ENCODE data around the gene LPP.

The LPP gene

DNA sequence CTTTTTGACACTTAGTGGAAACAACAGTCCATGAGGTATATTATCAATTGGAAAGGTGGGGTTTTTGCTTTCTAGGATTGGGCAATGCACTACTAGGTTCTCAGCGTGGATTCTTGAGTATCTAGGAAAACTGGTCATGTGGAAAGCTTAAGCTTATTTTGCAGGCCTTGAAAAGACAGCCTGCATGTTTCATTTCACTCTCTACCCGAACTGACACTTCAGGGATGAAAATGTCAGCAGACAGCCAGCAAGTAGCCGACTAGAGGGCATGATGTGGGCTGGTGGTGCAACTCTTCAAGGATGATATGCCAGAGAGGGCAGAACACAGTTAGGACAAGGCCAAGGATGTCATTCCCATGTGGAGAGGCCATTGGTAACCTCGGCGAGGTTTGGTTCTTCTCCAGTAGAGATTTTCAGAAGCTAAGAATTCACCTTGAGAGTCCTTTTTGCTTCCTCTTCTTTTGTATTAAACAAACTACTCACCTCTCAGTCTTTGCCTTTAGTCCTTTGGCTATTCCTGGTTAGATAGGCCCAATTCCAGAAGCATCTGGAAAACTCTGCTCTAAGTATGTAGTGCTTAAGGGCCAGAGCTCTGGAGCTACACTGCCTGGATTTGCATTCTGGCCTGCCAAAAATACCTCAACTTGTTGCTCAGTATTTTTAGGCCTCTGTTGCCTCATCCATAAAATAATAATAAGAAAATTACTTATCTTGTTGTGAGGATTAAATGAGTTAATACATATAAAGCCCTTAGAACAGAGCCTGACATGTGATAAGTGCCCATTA, 17.9 kb downstream of the LPP start:
- no peak for DNase-seq

DNA sequence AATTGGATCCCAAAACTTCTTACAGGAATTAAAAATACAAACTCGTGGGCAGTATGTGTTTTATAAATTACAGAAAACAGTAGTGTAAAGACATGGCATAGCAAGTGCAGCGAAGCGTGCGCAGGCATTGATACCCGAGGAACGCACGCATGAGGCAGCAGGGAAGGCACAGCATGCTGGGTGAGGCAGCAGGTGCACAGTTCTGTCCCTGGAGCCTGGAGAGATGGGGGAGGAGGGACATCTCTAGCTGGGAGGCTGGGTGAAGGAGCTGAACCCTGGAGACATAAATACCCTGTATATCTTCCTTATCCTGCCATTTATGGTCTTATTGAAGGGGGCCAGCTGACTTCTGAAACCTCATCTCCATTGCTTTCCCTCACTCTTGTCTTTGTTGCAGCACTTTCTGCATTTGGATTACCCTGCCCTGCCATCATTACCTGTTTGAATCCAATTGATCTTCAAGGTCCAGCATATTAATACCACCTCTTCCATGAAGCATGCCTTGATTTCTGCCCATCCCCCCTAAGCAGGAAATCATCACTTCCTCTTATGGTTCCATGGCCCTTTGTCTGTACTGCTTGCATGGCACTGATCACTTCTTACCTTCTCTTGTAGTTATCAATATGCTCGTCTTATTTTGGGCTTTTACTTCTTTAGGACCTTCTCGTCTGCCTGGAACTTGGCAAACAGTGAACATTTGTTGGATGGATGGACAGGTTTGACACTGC, 20.5 kb downstream of the LPP start:
- peak; percentile 45 to 80 for DNase-seq

DNA sequence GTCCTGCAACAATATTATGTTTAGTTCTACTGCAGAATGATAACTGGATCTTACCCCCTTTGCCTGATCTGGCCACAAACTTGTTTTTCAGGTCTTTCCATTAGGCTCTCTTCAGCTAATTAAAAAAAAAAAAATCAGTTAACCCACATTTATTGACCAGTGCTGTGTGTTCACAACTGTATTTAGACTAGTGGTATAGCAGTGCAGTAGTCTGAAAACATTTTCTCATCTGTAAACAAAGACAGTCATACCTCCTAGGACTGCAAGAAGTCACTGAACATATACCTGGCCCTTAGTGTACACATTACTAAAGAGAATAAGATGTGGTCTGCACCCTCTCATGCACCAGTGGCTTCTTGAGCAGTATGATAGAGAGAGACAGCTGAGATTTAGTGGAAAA, 22.5 kb downstream of the LPP start:
- DNase-seq, result no peak

DNA sequence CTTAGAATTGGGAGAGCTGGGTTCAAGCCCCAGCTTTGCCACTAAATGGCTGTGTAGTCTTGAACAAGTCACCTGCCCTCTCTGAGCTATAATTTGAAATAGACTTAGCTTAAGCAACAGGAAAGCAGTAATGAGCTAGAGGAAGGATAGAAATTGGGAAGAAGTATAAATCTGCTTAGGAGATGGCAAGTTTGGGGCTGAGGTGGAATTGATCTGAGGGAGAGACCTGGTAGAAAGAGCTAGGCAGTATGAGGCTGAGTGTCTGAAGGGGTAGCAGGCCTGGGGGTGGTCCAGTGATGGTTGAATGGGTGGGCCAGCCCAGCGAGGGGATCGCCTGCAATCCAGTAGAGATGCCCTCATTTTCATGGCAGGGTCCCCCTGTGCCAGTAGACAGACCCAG, 22.9 kb downstream of the LPP start:
- DNase-seq, result no peak

DNA sequence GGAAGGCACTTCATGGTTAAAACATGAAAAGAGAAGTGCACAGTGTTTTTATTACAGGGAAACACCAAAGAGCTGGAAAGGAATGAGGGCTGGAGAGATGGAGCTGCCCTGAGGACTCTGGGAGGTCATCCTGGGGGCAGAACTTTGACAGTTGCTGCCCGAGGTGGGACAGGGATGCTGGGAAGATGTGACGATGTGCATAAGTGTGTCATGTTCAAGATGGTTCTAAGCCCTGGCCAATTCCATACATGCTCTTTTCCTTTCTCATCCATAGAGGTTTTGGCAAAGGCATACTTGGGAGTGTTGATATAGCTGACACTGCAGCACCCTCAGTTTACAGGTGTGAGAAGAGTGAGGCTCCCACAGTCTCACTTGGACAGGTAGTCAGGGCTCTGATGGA, 23.8 kb downstream of the LPP start:
- no peak for DNase-seq

DNA sequence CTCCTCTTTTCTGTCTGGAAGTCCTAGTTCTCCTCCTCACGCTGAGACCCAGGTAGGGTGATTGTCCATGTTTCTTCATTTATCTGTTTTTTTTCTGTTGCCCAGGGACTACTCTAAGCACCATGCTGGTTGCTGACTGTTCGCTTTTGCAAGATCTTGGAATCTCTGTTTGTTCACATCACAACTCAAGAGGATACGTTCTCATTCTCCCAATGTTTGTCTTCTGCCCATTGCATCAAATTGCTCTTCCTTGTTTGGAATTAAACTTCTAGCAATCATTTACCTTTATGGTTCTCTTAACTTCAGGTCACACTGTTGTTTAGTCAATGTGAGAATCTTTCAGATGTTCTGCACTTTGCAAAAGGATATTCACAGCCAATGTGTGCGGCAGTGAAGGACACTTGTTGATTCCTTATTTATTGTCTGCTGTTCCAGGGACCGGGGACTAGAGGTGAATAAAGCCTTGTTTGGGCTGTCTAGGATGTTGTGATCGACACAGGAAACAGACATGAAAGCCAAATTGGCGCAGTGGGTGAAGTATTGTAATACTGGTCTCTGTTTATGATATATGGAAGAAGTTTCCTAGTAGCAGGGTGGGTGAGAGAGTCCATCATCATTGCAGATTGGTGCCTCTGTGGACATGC, 24.5 kb downstream of the LPP start:
- DNase-seq, result no peak

DNA sequence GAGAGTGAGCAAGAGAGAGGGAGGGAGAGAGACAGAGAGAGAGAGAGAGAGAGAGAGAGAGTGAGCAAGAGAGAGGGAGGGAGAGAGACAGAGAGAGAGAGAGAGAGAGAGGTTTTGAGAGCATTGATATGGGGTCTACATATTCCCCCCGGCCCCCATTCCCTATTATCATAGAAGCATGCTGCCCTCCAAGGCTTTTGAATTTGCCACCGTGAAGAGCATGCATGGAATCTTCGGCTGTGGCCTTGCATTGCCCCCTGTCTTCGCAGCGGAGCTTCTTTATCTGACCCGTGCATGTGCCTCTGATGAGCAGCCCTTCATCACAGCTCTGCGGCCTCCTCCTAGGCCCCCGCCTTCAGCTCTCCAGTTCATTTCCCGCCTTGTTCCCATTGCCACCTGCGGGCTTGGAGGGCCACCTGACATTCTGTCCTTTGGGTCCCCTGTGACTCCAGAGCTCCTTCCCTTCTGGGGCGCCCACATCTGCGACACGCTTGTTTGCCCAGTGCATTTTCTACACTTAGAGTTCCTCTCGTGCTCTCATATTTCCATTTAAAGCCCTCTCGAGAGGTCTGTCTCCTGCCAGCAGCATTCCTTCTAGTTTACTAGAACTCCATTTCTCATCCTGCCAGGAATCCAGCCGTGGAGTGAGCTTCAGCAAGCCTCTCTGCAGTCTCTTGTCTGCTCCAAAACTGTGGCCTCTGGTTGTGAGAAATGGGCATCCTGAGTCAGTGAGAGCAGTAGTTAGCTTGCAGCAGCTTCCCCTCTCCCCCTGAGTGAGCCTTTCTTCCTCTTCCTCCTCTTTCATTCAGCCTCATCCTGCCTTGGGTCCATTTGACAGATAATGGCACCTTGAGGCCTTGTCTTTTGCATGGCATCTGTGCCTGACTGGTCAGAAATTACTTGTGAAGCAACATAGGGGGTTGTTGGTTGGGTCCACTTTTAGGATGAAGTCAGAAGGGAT, 25.3 kb downstream of the LPP start:
- no peak for DNase-seq

DNA sequence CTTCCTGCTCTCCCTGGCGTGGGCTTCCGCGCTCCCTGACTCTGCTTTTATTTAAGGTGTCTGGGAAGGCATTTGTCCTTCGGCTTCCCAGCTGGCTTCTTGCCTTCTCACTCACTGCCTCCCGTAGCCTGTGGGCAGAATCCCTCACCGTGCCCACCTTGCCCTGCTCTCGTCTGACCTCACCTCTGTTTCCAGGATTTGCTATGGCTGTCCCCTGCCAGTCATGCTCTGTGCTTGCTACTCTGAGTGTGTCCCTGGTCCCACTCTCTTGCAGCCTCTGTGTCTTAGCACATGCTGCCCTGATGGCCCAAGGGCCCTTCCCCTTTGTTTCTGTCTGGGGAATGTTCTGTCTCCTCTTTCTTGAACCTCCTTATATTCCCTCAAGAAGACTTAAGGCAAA, 26.2 kb downstream of the LPP start:
- no peak for DNase-seq

DNA sequence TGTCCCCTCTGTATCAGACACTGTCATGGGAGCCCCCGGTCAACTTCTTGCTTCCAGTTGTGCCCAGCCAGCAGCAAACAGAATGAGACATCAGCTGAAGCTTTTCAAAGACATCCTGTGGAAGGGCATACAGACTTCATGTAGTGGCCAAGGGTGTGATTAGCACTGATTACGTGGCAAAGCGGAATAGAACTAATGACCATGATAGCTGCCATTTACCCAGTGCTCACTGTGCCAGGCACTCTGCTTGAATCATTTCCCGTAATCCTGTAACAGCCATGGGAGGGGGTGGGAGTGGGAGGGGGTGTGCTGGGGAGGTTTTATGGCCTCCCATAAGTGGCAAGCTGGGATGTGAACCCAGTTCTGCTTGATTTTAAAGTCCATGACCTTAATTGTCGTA, 29.5 kb downstream of the LPP start:
- DNase-seq, result peak; percentile 53 to 86

DNA sequence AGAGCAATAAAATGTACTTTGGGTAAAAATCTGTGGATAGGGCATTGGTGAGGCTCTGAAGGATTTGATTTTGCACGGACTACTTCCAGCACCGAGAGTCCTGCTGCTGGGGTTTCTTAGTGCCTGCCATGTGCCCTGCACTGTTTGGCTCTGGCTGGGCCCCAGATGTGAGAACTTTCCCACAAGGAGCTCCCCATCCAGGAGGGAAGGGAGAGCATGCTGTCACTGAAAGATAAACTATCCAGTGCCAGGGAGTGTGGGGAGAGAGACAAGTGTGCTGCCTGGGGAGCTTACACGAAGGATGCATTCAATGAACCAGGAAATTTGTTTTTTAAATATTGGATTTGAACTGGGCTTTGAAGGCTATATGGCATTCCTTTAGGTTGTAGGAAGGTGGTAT, 30.2 kb downstream of the LPP start:
- no peak for DNase-seq

DNA sequence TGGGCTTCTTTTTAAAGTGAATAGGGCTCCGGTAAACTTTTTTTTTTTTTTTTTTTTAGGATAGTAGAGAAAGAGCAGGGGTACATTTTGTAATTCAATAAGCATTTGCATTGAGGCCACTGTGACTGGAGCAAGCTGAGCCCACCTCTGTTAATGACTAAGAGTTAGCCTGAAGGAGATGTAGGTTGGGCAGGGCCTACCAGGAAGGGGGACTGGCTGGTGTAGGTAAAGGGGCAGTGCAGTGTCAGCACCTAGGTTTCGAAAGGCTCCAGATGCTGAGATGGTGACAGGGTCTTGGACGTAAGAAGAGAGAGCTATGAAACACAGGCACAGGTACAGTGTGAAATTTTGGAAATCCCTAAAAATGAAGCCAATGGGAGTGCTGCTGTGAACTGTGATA, 30.7 kb downstream of the LPP start:
- DNase-seq, result no peak

DNA sequence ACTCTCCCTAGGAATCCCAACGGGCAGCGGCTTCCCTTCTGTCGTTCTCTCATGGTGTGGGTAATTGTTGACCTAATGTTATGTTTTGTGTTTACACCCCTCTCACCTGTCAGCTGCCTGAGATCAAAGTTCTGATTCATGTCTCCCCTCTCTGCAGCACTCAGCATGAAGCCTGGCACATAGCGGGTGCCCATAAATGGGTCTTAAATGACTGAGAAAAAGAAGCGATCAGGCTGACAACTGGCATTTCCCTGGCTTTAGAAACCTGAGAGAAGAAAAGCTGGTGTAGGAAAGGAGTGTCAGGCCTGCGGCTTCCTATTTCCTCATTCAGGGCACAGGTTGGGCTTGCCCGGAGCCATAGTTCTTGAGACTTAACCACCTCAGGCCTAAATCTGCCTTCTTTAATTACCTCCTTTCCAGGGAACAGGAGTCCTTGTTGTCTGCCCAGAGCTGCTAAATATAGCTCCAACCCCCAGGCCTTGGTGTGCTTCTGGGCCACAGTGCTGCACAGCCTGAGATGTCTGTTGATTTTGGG, 31.8 kb downstream of the LPP start:
- peak; percentile 60 to 84 for DNase-seq

DNA sequence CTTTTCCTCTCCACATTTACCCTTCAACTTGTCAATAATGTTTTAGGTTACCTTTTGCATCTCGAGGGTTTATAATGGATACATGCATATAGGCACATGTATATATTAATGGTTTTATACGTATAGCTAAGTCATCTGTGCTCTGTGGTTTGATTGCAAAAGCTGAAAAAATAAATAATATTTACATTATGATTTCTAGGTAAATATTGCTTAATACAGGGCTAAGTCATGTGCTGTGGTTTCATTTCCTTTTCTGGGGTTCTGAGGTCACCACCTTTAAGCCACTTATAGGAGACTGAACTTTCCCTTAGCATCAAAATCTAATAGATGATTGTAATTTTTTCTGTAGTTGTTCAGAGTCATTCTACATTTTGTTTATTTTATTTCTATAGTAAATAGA, 33.1 kb downstream of the LPP start:
- no peak for DNase-seq

DNA sequence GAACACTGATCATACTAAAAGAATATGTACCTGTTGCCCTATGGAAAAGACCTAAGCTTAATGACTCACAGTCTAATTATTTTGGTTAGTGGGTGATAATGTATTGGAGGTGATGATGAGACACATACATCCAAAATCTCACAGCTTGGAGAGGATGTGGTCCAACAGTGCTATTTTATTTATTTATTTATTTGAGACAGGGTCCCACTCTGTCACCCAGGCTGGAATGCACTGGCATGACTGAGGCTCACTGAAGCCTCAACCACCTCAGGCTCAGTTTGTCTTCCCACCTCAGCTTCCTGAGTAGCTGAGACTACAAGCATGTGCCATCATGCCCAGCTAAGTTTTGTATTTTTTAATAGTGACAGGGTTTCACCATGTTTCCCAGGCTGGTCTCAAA, 35.0 kb downstream of the LPP start:
- no peak for DNase-seq

DNA sequence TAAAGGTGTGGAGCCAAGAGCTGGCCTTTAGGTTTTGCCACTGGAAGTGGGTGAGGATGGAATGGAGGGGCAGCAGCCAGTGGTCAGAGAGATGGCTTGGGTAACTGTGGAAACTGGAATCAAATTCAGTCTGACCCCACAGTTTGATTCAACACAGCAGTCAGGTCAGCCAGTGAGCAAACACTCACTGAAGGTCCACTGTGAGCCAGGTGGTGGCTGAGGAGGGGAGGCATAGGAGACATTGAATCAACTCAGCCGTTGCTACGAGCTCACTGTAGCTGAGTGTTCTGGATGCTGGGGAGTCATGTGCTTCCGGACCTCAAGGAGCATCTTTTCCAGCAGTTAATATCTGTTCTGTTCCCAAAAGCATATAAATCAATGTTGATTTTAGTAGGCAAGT, 37.5 kb downstream of the LPP start:
- DNase-seq, result no peak

DNA sequence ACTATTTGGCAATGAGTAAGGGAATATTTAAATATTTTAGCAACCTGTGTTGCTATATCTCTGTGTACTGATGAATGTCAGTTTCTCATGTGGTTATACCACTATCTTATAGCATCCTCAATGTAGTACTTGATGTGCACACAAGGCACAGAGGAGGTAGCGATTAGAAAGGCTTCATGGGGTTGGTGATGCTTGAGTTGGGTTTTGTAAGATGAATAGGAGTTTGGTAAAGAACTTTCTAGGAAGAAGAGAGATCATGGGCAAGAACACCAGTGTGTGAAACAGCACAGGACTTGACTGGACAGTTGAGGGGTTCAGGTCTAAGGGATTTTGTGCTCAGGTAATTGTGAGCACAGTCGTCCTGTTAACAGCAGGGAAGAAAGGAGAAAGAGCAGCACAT, 38.1 kb downstream of the LPP start:
- no peak for DNase-seq

DNA sequence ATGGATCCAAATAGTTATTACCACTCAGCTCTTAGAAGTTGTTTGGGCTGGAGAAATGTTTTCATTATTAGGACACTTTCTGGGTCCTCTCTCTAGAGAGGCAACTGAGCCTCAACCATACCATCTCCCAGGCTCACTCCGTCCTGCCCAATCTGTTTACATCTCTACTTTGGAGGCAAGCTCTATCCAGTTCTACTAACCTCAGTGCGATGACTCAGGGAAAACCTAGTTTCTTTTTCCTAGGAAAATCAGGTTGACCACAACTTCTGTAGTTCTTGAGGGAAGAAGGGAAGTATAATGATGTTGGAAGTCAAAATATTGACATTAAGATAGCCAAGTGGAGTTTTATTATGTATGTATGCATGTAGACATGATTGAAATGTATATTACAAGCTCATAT, 40.4 kb downstream of the LPP start:
- no peak for DNase-seq

DNA sequence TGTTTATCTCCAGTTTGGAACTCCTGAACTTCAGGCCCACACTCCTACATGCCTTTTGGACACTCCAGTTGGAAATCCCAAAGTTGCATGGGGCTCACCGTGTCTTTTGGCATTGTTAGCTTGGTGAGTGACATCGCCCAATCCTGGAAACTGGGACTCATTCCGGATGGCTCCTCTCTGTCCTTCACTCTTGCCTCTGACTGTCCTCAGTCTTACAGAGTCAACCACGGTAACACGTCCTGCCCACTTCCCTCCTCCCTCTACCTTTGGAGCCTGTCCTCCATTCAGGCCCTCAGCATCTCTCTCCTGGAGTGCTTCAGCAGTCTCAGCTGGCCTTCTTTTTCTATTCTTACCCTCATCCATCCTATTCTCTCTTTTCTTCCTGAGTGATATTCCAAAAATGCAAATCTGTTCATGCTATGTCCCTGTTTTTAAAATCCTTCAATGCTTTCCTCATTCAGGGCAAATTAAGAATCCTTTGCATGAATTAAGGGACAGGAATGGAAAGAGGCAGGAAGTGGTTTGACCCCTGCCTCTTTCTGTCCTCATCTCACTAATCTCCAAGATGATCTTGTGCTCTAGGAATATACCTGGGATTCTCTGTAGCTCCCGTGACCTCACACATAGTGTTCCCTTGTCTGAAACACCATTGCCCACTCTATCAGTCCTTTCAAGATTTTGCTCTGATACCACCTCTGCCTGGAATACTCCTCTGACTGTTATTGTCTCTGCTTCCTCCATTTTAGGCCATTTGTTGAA, 42.5 kb downstream of the LPP start:
- no peak for DNase-seq

DNA sequence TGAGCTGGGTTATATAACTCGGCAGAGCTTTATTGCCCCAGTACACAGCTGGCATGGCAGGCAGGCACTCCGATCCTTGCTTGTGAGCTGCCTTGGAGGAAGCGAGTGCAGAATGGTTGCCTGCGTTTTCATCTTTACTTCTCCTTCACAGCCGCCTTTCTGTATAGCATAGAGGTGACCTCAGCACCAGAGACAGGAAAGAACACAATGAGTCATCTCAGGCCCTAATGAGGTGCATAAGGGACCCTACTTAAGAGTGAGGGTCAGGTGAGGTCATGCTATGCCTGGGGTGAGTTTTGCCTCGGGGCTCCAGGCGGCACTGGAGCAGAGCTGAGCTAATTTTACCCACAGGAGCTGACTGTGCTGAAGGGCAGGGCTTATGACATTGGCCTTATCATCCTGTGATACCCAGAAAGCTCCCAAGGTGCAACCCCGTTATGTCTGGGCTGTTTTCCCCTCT, 43.5 kb downstream of the LPP start:
- no peak for DNase-seq

DNA sequence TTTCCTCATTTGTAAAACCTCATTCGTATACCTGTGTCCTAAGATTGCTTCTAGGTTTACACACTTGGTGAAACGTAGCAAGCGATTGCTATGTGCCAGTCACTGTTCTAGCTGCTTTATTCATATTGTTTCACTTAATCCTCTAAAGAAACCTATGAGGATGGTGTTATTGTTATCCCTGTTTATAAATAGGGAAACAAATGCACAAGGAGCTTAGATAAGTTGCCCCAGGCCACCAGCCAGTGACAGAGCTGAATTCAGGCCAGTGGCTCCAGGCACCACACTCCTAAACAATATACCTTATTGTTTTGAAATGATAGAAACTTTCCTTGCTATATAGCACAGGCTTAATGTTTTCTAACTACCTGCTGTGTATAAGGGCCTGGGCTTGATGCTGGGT, 44.0 kb downstream of the LPP start:
- DNase-seq, result no peak

DNA sequence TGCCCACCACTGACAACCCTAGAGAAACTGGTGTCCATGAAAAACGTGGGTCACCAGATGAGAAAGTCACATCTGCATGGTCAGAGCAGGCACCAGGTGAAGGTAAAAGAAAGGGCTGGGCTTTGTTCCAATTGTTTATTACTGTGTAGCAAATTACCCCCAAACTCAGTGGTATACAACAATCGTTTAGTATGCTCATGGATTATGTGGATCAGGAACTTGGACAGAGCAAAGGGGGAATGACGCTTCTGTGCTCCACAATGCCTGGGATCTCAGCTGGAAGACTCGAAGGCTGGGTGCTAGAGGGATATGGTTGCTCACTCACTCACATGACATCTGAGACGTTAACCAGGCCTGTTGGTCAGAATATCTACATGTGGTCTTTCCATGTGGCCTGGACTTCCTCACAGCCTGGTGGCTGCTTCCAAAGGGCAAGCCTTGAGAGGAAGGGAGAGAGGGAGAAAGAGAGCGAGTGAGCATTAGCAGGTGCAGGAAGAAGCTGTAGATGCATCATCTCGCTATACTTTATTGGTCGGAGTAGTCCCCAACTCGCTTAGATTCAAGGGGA, 44.9 kb downstream of the LPP start:
- DNase-seq, result peak in 1 of 2 experiments; percentile 16

All from NCI-H2081 (cell line).